K562 (cell line): ENCODE results near the gene UNC119. TPM values are rescaled to one million over a fixed set of nuclear protein-coding genes. Genes with fewer than 3 reads are reported as not detected.
A peak's percentile ranks its signal among the peaks of the same experiment; 100 is the strongest.

Experiments used
- CREB1 ChIP-seq, 2 experiments: sonication (generic) in 1 of 2; formaldehyde crosslinking in 1 of 2; IDR thresholded peaks; 2 replicates each; pipeline versions ENCODE4 v1.6.1 to v1.8.0; 2012 to 2022; ENCODE audit warnings: inconsistent platforms in 1 of 2, mild to moderate bottlenecking in 1 of 2, missing genetic modification reagents in 1 of 2, moderate library complexity in 1 of 2
- POLR2AphosphoS2 ChIP-seq: IDR thresholded peaks from 2 replicates; pipeline ENCODE4 v1.6.1; 2012; ENCODE audit warnings: low read length, improper control_type of control experiment
- RBM22 ChIP-seq: fragments of 200-400 bp; formaldehyde crosslinking; IDR thresholded peaks from 2 replicates; pipeline ENCODE4 v1.6.1; 2018; ENCODE audit warnings: low read length, low read depth; ENCODE audit not compliant: poor library complexity, severe bottlenecking
- ZFX ChIP-seq: sonication (generic); formaldehyde crosslinking; IDR thresholded peaks from 2 replicates; pipeline ENCODE4 v1.8.0; 2022; ENCODE audit warnings: mild to moderate bottlenecking, missing genetic modification reagents, moderate library complexity
- ZNF12 ChIP-seq: sonication (generic); formaldehyde crosslinking; IDR thresholded peaks from 2 replicates; pipeline ENCODE4 v1.4.0; 2020; ENCODE audit warnings: mild to moderate bottlenecking, missing genetic modification reagents
- polyA plus RNA-seq, 8 experiments: library from polyadenylated mRNA; depleted of rRNA in 4 of 8; stranded (reverse) in 5 of 8; unstranded in 3 of 8; fragments of >200 nt; fragmentation: Nextera tagmentation in 2 of 8; fragmentation: Illumina TruSeq in 1 of 8; extraction: Ambion mirVana in 2 of 8; extraction: Trizol in 1 of 8; gene quantifications; 2 replicates each; pipeline versions ENCODE4 v1.2.1 to v1.2.3, GENCODE V29; 2011 to 2014; ENCODE audit warnings: inconsistent platforms in 1 of 8, missing spikeins in 1 of 8
- total RNA-seq, 7 experiments: library from RNA; depleted of rRNA in 6 of 7; stranded (reverse); fragments of >200 nt in 6 of 7; fragmentation: Illumina TruSeq in 2 of 7; extraction: Trizol in 2 of 7; gene quantifications; 2 replicates each; pipeline versions ENCODE4 v1.2.1 to v1.2.3, GENCODE V29; 2011 to 2021; ENCODE audit warnings: low replicate concordance in 1 of 7
- TF ChIP-seq, protein P1 (sequence below): fragments of 450-650 bp; formaldehyde crosslinking; conservative IDR thresholded peaks from 2 replicates; pipeline ENCODE4 v1.4.0; 2022; ENCODE audit warnings: mild to moderate bottlenecking, missing genetic modification characterization
- TF ChIP-seq, protein P2 (sequence below): fragments of 200-800 bp; sonication (Bioruptor generic); IDR thresholded peaks from 2 replicates; pipeline ENCODE4 v1.6.1; 2016; ENCODE audit warnings: missing genetic modification characterization, missing compliant biosample characterization
- TF ChIP-seq, protein P3 (sequence below): fragments of 450-650 bp; formaldehyde crosslinking; IDR thresholded peaks from 2 replicates; pipeline ENCODE4 v1.4.0; 2022; ENCODE audit warnings: missing genetic modification characterization

Gene UNC119
- total and polyA plus RNA-seq, 9 of the 15 experiments (the other 6 are each of a cell fraction or from before 2014, with no cell fraction given) = 0.37 to 47.7 (median 16.3) TPM

DNA sequence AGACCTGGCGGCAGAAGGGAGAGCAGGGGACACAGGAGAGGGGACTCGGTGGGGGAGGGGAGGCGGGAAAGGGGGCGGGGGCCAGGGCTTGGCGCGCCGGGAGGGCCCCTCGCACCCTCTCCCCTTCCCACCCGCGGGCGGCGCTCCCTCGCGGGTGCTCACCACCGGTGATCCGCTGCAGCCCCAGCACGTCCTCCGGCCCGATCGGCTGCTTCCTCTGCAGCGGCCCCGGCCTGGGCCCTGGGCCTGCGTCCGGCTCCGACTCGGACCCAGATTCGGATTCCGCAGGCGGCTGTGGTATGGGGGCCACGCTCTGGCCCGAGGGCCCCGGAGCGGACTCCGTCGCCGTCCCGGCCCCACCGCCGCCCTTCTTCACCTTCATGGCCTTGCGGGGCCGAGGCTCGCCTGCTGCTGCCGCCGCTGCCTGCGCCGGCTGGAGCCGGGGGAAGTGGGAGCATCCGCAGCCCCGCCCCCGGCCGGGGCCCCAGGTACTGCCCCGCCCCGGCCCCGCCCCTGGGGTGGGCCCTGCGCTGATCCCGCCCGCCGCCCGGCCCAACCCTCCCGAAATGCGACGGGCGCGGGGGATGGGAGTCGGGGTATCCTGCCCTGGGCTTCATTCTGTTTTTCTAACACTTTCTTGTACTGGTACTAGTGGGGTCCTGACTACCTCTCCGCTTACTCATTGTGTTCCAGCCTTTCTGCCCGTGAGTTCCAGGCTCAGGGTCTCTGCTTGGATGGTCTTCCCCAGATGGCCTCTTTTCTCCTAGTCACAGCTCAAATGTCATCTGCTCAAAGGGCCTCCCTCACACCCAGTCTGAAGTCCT lies at the start of gene UNC119 (continued):
- TF ChIP-seq, protein P1, sequence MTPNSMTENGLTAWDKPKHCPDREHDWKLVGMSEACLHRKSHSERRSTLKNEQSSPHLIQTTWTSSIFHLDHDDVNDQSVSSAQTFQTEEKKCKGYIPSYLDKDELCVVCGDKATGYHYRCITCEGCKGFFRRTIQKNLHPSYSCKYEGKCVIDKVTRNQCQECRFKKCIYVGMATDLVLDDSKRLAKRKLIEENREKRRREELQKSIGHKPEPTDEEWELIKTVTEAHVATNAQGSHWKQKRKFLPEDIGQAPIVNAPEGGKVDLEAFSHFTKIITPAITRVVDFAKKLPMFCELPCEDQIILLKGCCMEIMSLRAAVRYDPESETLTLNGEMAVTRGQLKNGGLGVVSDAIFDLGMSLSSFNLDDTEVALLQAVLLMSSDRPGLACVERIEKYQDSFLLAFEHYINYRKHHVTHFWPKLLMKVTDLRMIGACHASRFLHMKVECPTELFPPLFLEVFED (CRISPR knock-in tag) = peak; percentile 79; the same call in 1 of the 2 replicates
- TF ChIP-seq ZNF12 (no peak), POLR2AphosphoS2 (0 out of 2 replicates have a peak, but pooled peaks have one; percentile 47), CREB1 (IDR thresholded peaks at IDR 0.05) (0 out of 2 replicates have a peak, but pooled peaks have one; percentile 13), CREB1 (CRISPR knock-in tag; IDR thresholded peaks at IDR 0.05) (no peak), ZFX (CRISPR knock-in tag) (peak; percentile 83), RBM22 (peak; percentile 84)
- TF ChIP-seq, protein P2, sequence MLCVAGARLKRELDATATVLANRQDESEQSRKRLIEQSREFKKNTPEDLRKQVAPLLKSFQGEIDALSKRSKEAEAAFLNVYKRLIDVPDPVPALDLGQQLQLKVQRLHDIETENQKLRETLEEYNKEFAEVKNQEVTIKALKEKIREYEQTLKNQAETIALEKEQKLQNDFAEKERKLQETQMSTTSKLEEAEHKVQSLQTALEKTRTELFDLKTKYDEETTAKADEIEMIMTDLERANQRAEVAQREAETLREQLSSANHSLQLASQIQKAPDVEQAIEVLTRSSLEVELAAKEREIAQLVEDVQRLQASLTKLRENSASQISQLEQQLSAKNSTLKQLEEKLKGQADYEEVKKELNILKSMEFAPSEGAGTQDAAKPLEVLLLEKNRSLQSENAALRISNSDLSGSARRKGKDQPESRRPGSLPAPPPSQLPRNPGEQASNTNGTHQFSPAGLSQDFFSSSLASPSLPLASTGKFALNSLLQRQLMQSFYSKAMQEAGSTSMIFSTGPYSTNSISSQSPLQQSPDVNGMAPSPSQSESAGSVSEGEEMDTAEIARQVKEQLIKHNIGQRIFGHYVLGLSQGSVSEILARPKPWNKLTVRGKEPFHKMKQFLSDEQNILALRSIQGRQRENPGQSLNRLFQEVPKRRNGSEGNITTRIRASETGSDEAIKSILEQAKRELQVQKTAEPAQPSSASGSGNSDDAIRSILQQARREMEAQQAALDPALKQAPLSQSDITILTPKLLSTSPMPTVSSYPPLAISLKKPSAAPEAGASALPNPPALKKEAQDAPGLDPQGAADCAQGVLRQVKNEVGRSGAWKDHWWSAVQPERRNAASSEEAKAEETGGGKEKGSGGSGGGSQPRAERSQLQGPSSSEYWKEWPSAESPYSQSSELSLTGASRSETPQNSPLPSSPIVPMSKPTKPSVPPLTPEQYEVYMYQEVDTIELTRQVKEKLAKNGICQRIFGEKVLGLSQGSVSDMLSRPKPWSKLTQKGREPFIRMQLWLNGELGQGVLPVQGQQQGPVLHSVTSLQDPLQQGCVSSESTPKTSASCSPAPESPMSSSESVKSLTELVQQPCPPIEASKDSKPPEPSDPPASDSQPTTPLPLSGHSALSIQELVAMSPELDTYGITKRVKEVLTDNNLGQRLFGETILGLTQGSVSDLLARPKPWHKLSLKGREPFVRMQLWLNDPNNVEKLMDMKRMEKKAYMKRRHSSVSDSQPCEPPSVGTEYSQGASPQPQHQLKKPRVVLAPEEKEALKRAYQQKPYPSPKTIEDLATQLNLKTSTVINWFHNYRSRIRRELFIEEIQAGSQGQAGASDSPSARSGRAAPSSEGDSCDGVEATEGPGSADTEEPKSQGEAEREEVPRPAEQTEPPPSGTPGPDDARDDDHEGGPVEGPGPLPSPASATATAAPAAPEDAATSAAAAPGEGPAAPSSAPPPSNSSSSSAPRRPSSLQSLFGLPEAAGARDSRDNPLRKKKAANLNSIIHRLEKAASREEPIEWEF (CRISPR knock-in tag) = no peak
- TF ChIP-seq, protein P3, sequence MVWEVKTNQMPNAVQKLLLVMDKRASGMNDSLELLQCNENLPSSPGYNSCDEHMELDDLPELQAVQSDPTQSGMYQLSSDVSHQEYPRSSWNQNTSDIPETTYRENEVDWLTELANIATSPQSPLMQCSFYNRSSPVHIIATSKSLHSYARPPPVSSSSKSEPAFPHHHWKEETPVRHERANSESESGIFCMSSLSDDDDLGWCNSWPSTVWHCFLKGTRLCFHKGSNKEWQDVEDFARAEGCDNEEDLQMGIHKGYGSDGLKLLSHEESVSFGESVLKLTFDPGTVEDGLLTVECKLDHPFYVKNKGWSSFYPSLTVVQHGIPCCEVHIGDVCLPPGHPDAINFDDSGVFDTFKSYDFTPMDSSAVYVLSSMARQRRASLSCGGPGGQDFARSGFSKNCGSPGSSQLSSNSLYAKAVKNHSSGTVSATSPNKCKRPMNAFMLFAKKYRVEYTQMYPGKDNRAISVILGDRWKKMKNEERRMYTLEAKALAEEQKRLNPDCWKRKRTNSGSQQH = peak; percentile 57; the same call in 1 of the 2 replicates
